ENCODE data around the gene GPX1. TPM values are rescaled to one million over a fixed set of nuclear protein-coding genes. Genes with fewer than 3 reads are reported as not detected.
"Not testable (repeated sequence)": the region's sequence is repeated elsewhere in the genome, so short reads cannot be mapped to it uniquely, and the experiment has no call there.

The GPX1 gene
- total RNA-seq = 533 and 633 TPM in 2 replicates

DNA sequence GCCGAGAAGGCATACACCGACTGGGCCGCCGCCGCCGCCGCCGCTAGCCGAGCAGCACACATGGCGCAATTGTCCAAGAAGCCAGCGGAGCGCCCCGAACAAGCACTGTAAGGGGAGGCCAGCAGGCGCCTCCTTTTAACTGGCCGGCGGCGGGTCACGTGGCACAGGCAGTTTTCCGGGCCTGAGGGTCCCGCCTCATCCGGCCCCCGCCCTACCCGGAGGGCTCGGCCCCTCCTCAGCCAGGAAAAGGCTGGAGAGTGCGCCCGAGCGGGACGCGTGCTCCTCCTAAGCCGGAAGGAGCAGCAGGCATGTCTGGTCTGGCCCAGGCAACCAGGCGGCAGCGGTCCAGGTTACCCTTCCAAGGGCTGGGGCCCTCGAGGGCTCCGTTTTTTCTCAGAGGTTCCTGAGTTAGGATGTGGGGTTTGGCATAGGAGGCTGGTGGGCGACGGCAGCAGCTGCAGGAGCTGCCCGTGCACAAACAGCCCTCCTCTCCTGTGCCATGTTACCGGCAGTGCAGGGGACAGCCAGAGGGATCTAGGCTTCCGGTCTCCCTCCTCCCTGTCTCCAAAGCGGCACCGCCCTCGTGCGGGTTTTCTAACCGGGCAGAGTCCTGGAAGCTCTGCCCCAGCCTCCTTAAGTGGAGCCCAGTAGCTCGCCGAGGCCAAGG lies at the start of gene GPX1:
Gene GPX1, minus strand, starts transcription at position 137 of the 667 bp plus-strand sequence. Its CDS starts 75 bp downstream, at position 62.
- TF ChIP-seq, protein P1, sequence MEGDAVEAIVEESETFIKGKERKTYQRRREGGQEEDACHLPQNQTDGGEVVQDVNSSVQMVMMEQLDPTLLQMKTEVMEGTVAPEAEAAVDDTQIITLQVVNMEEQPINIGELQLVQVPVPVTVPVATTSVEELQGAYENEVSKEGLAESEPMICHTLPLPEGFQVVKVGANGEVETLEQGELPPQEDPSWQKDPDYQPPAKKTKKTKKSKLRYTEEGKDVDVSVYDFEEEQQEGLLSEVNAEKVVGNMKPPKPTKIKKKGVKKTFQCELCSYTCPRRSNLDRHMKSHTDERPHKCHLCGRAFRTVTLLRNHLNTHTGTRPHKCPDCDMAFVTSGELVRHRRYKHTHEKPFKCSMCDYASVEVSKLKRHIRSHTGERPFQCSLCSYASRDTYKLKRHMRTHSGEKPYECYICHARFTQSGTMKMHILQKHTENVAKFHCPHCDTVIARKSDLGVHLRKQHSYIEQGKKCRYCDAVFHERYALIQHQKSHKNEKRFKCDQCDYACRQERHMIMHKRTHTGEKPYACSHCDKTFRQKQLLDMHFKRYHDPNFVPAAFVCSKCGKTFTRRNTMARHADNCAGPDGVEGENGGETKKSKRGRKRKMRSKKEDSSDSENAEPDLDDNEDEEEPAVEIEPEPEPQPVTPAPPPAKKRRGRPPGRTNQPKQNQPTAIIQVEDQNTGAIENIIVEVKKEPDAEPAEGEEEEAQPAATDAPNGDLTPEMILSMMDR (IDR thresholded peaks at IDR 0.05; ENCODE audit: insufficient read depth, low read length, severe bottlenecking) = no peak
- peak within 1 kb of the TSS; percentile 68 for H3K4me3 ChIP-seq (ENCODE audit: low read depth, low read length)
- DNase-seq (ENCODE audit: low read depth) (peak; percentile 90), FAIRE-seq (no peak)
- no peaks in the 10 kb centered on the region for H3K27me3 ChIP-seq (ENCODE audit: control insufficient read depth, insufficient read depth, low read length)
- peaks cover 19% of the 10 kb centered on the region for H3K36me3 ChIP-seq (ENCODE audit: control insufficient read depth, insufficient read depth, low read length)

DNA sequence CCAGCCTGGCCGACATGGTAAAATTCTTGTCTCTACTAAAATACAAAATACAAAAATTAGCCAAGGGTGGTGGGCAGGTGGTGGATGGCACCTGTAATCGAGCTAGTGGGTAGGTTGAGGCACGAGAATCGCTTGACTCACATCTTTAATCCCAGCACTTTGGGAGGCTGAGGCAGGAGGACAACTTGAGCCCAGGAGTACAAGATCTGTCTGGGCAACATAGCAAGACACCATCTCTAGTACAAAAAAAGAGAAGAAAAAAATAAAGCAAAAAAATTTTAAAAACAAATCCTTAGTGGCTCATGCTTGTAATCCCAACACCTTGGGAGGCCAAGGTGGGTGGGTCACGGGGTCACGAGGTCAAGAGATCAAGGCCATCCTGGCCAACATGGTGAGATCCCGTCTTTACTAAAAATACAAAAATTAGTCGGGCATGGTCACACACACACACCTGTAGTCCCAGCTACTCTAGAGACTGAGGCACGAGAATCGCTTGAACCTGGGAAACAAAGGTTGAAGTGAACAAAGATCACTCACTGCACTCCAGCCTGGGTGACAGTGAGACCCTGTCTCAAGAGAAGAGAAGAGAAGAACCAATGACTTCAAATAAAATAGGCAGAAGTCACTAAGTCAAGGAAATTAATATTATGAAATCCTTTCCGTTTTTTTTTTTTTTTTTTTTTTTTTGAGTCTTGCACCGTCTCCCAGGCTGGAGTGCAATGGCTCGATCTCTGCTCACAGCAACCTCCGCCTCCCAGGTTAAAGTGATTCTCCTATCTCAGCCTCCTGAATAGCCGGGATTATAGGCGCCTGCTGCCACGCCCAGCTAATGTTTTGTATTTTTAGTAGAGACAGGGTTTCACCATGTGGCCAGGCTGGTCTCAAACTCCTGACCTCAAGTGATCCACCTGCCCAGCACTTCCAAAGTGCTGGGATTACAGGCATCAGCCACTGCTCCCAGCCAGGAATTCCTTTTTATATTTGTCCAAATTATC lies 48.7 kb upstream of the GPX1 start:
- FAIRE-seq = no peak
- no peak for DNase-seq (ENCODE audit: low read depth)
- Histone ChIP-seq H3K4me3 (ENCODE audit: low read depth, low read length) (no peak overlapping the region), H3K27me3 (ENCODE audit: control insufficient read depth, insufficient read depth, low read length) (no peaks in the 10 kb centered on the region), H3K36me3 (ENCODE audit: control insufficient read depth, insufficient read depth, low read length) (peaks cover 3% of the 10 kb centered on the region)
- TF ChIP-seq, protein P1 (IDR thresholded peaks at IDR 0.05; ENCODE audit: insufficient read depth, low read length, severe bottlenecking) = no peak

DNA sequence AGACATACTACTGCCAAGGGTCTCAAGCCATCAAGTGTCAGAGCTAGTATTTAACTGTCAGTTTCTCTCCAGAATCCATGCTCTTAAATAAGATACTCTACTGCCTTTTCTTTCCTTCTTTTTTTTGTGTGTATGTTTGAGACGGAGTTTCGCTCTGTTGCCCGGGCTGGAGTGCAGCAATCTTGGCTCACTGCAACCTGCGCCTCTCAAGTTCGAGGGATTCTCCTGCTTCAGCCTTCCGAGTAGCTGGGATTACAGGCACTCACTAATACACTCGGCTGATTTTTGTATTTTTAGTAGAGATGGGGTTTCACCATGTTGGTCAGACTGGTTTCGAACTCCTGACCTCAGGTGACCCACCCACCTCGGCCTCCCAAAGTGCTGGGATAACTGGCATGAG lies 47.4 kb upstream of the GPX1 start:
- not testable (repeated sequence) for H3K27me3 ChIP-seq (ENCODE audit: control insufficient read depth, insufficient read depth, low read length); H3K36me3 ChIP-seq (ENCODE audit: control insufficient read depth, insufficient read depth, low read length); H3K4me3 ChIP-seq (ENCODE audit: low read depth, low read length); DNase-seq (ENCODE audit: low read depth); FAIRE-seq

DNA sequence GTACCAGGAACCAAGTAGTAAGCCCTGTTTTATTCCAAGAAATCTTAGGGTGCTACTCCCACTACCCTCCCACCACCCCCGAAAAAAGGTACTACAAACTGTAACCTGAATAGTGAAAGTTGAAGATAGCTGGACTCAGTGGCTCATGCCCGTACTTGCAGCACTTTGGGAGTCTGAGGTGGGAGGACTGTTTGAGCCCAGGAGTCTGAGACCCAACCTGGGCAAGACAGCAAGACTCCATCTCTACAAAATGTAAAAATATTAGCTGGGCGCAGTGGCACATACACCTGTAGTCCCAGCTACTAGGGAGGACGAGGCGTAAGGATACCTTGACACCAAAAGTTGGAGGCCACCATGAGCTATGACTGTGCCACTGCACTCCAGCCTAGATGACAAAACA lies 45.7 kb upstream of the GPX1 start:
- Histone ChIP-seq H3K4me3 (ENCODE audit: low read depth, low read length) (no peak overlapping the region), H3K27me3 (ENCODE audit: control insufficient read depth, insufficient read depth, low read length) (no peaks in the 10 kb centered on the region), H3K36me3 (ENCODE audit: control insufficient read depth, insufficient read depth, low read length) (peaks cover 3% of the 10 kb centered on the region)
- TF ChIP-seq, protein P1 (IDR thresholded peaks at IDR 0.05; ENCODE audit: insufficient read depth, low read length, severe bottlenecking) = no peak
- DNase-seq (ENCODE audit: low read depth) = no peak
- no peak for FAIRE-seq

DNA sequence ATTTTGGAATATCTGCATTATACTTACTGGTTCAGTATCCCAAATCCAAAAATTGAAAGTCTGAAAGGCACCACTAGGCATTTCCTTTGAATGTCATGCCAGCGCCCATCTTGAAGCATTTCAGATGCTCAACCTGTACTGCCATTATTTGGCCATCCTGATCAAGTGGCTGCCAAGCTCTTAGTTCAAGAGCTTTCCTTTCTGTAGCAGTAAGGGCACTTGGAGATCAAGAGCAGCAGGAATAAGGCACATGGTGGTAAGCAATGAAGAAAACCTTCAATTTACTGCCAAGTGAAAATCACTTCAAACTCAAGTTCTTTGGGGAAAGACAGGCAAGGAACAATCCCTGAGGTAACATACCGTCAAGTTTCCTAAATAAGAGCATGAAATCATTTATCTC lies 43.6 kb upstream of the GPX1 start:
- TF ChIP-seq, protein P1 (IDR thresholded peaks at IDR 0.05; ENCODE audit: insufficient read depth, low read length, severe bottlenecking) = no peak
- Histone ChIP-seq H3K27me3 (ENCODE audit: control insufficient read depth, insufficient read depth, low read length) (no peaks in the 10 kb centered on the region), H3K36me3 (ENCODE audit: control insufficient read depth, insufficient read depth, low read length) (peaks cover 4% of the 10 kb centered on the region), H3K4me3 (ENCODE audit: low read depth, low read length) (no peak overlapping the region)
- no peak for DNase-seq (ENCODE audit: low read depth)
- FAIRE-seq = no peak

DNA sequence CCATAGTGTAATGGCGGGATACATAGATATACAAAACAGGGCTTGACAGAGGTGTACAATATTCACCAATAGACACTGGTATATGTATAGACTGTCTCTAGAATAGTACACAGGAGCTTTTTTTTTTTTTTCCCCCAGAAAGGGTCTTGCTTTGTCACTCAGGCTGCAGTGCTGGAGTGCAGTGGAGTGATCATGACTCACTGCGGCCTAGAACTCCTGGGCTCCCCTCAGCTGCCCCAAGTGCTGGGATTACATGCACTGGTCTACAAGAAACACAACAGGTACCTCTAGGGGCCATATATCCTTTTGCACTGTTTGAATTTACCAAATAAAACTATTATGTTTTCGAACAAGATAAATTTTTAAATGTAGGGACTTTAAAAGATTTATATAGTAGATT lies 41.3 kb upstream of the GPX1 start:
- TF ChIP-seq, protein P1 (IDR thresholded peaks at IDR 0.05; ENCODE audit: insufficient read depth, low read length, severe bottlenecking) = no peak

More for the DNA sequence above, 41.3 kb upstream of the GPX1 start:
- FAIRE-seq = no peak
- DNase-seq (ENCODE audit: low read depth) = no peak
- H3K36me3 ChIP-seq (ENCODE audit: control insufficient read depth, insufficient read depth, low read length) = peaks cover 8% of the 10 kb centered on the region
- H3K4me3 ChIP-seq (ENCODE audit: low read depth, low read length) = no peak overlapping the region
- no peaks in the 10 kb centered on the region for H3K27me3 ChIP-seq (ENCODE audit: control insufficient read depth, insufficient read depth, low read length)

Measured in bronchial epithelial cell (primary cell).